ENCODE results near the gene CCRL2.
"Not testable (repeated sequence)": the region's sequence is repeated elsewhere in the genome, so short reads cannot be mapped to it uniquely, and the experiment has no call there.

CCRL2 gene

GRCh38 chr3:46406443-46406787 lies 644 bp upstream of the CCRL2 start:
- DNase-seq: peak; percentile 80

GRCh38 chr3:46407970-46408369 lies 911 bp downstream of the CCRL2 start:
- DNase-seq: no peak

GRCh38 chr3:46408853-46409252 lies 1.8 kb downstream of the CCRL2 start:
- no peak for DNase-seq

- DNase-seq: no peak
Observed at GRCh38 chr3:46409739-46410489, 2.9 kb downstream of the CCRL2 start.

GRCh38 chr3:46410669-46411068 lies 3.6 kb downstream of the CCRL2 start:
- no peak for DNase-seq

GRCh38 chr3:46411271-46411670 lies 4.2 kb downstream of the CCRL2 start:
- no peak for DNase-seq

- no peak for DNase-seq
Observed at GRCh38 chr3:46412786-46413298, 5.8 kb downstream of the CCRL2 start.

- no peak for DNase-seq
Observed at GRCh38 chr3:46413951-46414350, 6.9 kb downstream of the CCRL2 start.

GRCh38 chr3:46414739-46415138 lies 7.7 kb downstream of the CCRL2 start:
- DNase-seq: no peak

- no peak for DNase-seq
Observed at GRCh38 chr3:46416125-46416810, 9.2 kb downstream of the CCRL2 start.

GRCh38 chr3:46416811-46417510 lies 9.9 kb downstream of the CCRL2 start:
- no peak for DNase-seq

GRCh38 chr3:46417841-46418611 lies 11.0 kb downstream of the CCRL2 start:
- no peak for DNase-seq

- no peak for DNase-seq
Observed at GRCh38 chr3:46419816-46420215, 12.8 kb downstream of the CCRL2 start.

GRCh38 chr3:46420931-46421330 lies 13.9 kb downstream of the CCRL2 start:
- no peak for DNase-seq

- DNase-seq: no peak
Observed at GRCh38 chr3:46422617-46423016, 15.6 kb downstream of the CCRL2 start.

- no peak for DNase-seq
Observed at GRCh38 chr3:46423588-46423987, 16.5 kb downstream of the CCRL2 start.

- DNase-seq: not testable (repeated sequence)
Observed at GRCh38 chr3:46426476-46426875, 19.4 kb downstream of the CCRL2 start.

GRCh38 chr3:46427404-46427803 lies 20.3 kb downstream of the CCRL2 start:
- not testable (repeated sequence) for DNase-seq

- no peak for DNase-seq
Observed at GRCh38 chr3:46427916-46428833, 21.1 kb downstream of the CCRL2 start.

- DNase-seq: no peak
Observed at GRCh38 chr3:46429250-46429649, 22.2 kb downstream of the CCRL2 start.

GRCh38 chr3:46429671-46430070 lies 22.6 kb downstream of the CCRL2 start:
- no peak for DNase-seq

GRCh38 chr3:46430879-46431278 lies 23.8 kb downstream of the CCRL2 start:
- DNase-seq: not testable (repeated sequence)

All from CD4-positive, alpha-beta T cell treated with Interferon gamma for 1 hour (primary cell).